Esophagus squamous epithelium (tissue), 5 donors: ENCODE measurements around the gene MAP3K20. TPM values are rescaled to one million over a fixed set of nuclear protein-coding genes. Genes with fewer than 3 reads are reported as not detected.
"Not testable (repeated sequence)": the region's sequence is repeated elsewhere in the genome, so short reads cannot be mapped to it uniquely, and the experiment has no call there.

Experiments
- DNase-seq: peaks from one replicate; lab custom pipeline; 2025; lab: John Stamatoyannopoulos, UW
- H3K27ac ChIP-seq, 4 donors: fragments of 200-600 bp; sonication (generic); one replicate each; pipeline ENCODE4 v1.5.1; 2016 to 2019; ENCODE audit warnings: mild to moderate bottlenecking in 1 of 4
- H3K27me3 ChIP-seq, 4 donors: fragments of 200-600 bp; sonication (generic); 1 replicate in 3 of 4; 2 replicates in 1 of 4; pipeline versions ENCODE4 v1.5.1 to v1.6.0; 2017 to 2021; ENCODE audit warnings: antibody characterized with exemption in 1 of 4
- H3K36me3 ChIP-seq, 3 donors: fragments of 200-600 bp; sonication (generic); one replicate each; pipeline ENCODE4 v1.5.1; 2016 to 2019
- H3K4me1 ChIP-seq, 3 donors: fragments of 200-600 bp; sonication (generic); one replicate each; pipeline ENCODE4 v1.5.1; 2017 to 2019
- H3K4me3 ChIP-seq, 4 donors: fragments of 200-600 bp; sonication (generic); 1 replicate in 3 of 4; 2 replicates in 1 of 4; pipeline ENCODE4 v1.5.1; 2016 to 2019; ENCODE audit warnings: mild to moderate bottlenecking in 2 of 4, moderate library complexity in 1 of 4
- H3K9me3 ChIP-seq, 3 donors: fragments of 200-600 bp; sonication (generic); one replicate each; pipeline ENCODE4 v1.5.1; 2016 to 2019
- CTCF ChIP-seq, 6 experiments: fragments of 450-650 bp in 4 of 6; fragments of 200-600 bp in 2 of 6; sonication (generic) in 2 of 6; IDR thresholded peaks; one replicate each; pipeline ENCODE4 v1.5.1; 2016 to 2019; ENCODE audit warnings: antibody characterized with exemption in 6 of 6, mild to moderate bottlenecking in 4 of 6, moderate library complexity in 4 of 6
- POLR2A ChIP-seq, 4 donors: fragments of 450-650 bp; IDR thresholded peaks; one replicate each; pipeline ENCODE4 v1.6.1; 2017; ENCODE audit warnings: antibody characterized with exemption in 4 of 4, mild to moderate bottlenecking in 4 of 4, moderate library complexity in 3 of 4
- WGBS, 2 donors: methylation state at CpG; one replicate each; pipeline ENCODE4 v1.1.5; 2018; 5-methylcytosine and 5-hydroxymethylcytosine counted together
- intact Hi-C: fragments of 100-400 bp; cut with DNase I; formaldehyde crosslinking; loops from one replicate; pipeline ENCODE4 v1.15.0; 2022
- total RNA-seq, 4 donors: library from RNA; depleted of rRNA; stranded (reverse); fragments of >200 nt; gene quantifications; one replicate each; pipeline ENCODE4 v1.1.0, GENCODE V29; 2016
- donor health status: DM: yes; HTN: yes; CAD: no.

Gene MAP3K20
- total RNA-seq, 4 donors from 2014 or later = 7.2 to 55.3 (median 26.3) TPM

- TF ChIP-seq POLR2A (IDR thresholded peaks at IDR 0.05) (no peak), CTCF (IDR thresholded peaks at IDR 0.05) (no peak)
- H3K36me3 ChIP-seq = no peaks in the 10 kb centered on the region
- peak overlapping the region in 1 of 4 donors; percentile 78 for H3K27ac ChIP-seq
- peaks cover 8 to 53% (median 20%) of the 10 kb centered on the region in 3 donors for H3K4me1 ChIP-seq
- H3K4me3 ChIP-seq = no peak overlapping the region
- WGBS, 2 donors = 76 to 82% methylated on average over 6 of the region's 6 CpGs
- DNase-seq = no peak
- H3K9me3 ChIP-seq = peaks cover 0 to 2% (median 0%) of the 10 kb centered on the region in 3 donors
- H3K27me3 ChIP-seq = no peaks in the 10 kb centered on the region
- intact Hi-C loops = no loop called here
Measured at GRCh38 chr2:173161507-173161906, 85.9 kb downstream of the MAP3K20 start.

- H3K4me3 ChIP-seq, H3K9me3 ChIP-seq, intact Hi-C loops, H3K27me3 ChIP-seq, H3K36me3 ChIP-seq, DNase-seq, H3K27ac ChIP-seq: not testable (repeated sequence)
- H3K4me1 ChIP-seq = peaks cover 8 to 53% (median 20%) of the 10 kb centered on the region in 3 donors
- WGBS, 2 donors = 82 to 100% methylated on average over 1 of the region's 1 CpG
Measured at GRCh38 chr2:173163357-173163756, 87.7 kb downstream of the MAP3K20 start.

GRCh38 chr2:173164396-173164795 is 88.8 kb downstream of the MAP3K20 start:
- WGBS, 2 donors = 63 to 67% methylated on average over 1 of the region's 1 CpG
- Histone ChIP-seq H3K9me3 (peaks cover 0 to 2% (median 0%) of the 10 kb centered on the region in 3 donors), H3K27ac (no peak overlapping the region)

GRCh38 chr2:173165443-173166238 is 90.0 kb downstream of the MAP3K20 start:
- no peaks in the 10 kb centered on the region for H3K36me3 ChIP-seq
- intact Hi-C loops = no loop called here
- TF ChIP-seq CTCF (IDR thresholded peaks at IDR 0.05) (no peak), POLR2A (IDR thresholded peaks at IDR 0.05) (no peak)
- DNase-seq = no peak
- no peaks in the 10 kb centered on the region for H3K27me3 ChIP-seq
- H3K27ac ChIP-seq = no peak overlapping the region
- no peak overlapping the region for H3K4me3 ChIP-seq
- 72 to 85% methylated on average over 5 of the region's 5 CpGs for WGBS, 2 donors
- H3K9me3 ChIP-seq = peaks cover 0 to 2% (median 0%) of the 10 kb centered on the region in 3 donors
- H3K4me1 ChIP-seq = peaks cover under 1 to 32% (median 8%) of the 10 kb centered on the region in 3 donors

More at GRCh38 chr2:173164396-173164795, 88.8 kb downstream of the MAP3K20 start:
- intact Hi-C loops = no loop called here
- no peaks in the 10 kb centered on the region for H3K36me3 ChIP-seq
- H3K4me3 ChIP-seq = no peak overlapping the region
- H3K27me3 ChIP-seq = no peaks in the 10 kb centered on the region
- TF ChIP-seq CTCF (IDR thresholded peaks at IDR 0.05) = no peak
- no peak for DNase-seq
- peaks cover 8 to 45% (median 18%) of the 10 kb centered on the region in 3 donors for H3K4me1 ChIP-seq

GRCh38 chr2:173171321-173171720 is 95.7 kb downstream of the MAP3K20 start:
- peaks cover 0 to 10% (median 0%) of the 10 kb centered on the region in 3 donors for H3K4me1 ChIP-seq
- H3K27ac ChIP-seq = no peak overlapping the region
- no peak overlapping the region for H3K4me3 ChIP-seq
- intact Hi-C loops = no loop called here
- WGBS, 2 donors = 52 to 73% methylated on average over 1 of the region's 1 CpG
- DNase-seq = no peak
- H3K9me3 ChIP-seq = no peaks in the 10 kb centered on the region
- no peaks in the 10 kb centered on the region for H3K27me3 ChIP-seq
- no peaks in the 10 kb centered on the region for H3K36me3 ChIP-seq
- TF ChIP-seq CTCF (IDR thresholded peaks at IDR 0.05) = no peak
- TF ChIP-seq POLR2A (IDR thresholded peaks at IDR 0.05) = no peak
